Measurements from ENCODE around the gene ITSN1. TPM values are rescaled to one million over a fixed set of nuclear protein-coding genes. Genes with fewer than 3 reads are reported as not detected.

Gene ITSN1
- total RNA-seq, 1 experiment from 2014 or later: 30.6 TPM

DNA sequence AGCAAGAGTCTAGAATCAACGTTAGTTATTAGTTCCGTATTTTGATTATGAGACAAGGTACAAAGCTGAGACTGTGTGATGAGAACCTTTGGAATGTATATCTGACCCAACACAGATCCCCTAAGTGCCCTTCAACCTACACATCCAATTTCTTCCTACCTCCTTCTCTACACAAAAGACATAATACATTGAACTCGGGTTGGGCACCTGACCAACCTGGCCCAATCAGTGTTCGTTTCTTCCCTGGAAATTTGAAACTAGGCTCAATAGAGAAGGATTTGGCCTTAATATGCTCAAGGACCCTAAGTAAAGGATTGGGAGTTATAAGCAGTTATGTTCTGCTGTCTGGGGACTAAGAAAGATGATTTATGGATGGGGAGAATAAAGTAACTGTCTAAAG is 12.1 kb downstream of the ITSN1 start:
- no TSS peak for BruUV-seq (replicated peaks)
- Mint-ChIP-seq H3K27ac (ENCODE audit: unreplicated experiment) (peak overlapping the region; percentile 60), H3K4me3 (ENCODE audit: low read depth, unreplicated experiment) (no peak overlapping the region), H3K27me3 (ENCODE audit: unreplicated experiment) (no peaks in the 10 kb centered on the region), H3K9me3 (ENCODE audit: low read depth, unreplicated experiment) (no peaks in the 10 kb centered on the region), H3K4me1 (ENCODE audit: low read depth, unreplicated experiment) (peaks cover 62% of the 10 kb centered on the region), H3K36me3 (ENCODE audit: insufficient read depth, unreplicated experiment) (peaks cover 23% of the 10 kb centered on the region)
- intact Hi-C loops (cut with micrococcal nuclease; ENCODE audit: unreplicated experiment): no loop called here
- CTCF ChIA-PET: no interaction called here
- no peak for DNase-seq
- TF ChIP-seq, protein P1, sequence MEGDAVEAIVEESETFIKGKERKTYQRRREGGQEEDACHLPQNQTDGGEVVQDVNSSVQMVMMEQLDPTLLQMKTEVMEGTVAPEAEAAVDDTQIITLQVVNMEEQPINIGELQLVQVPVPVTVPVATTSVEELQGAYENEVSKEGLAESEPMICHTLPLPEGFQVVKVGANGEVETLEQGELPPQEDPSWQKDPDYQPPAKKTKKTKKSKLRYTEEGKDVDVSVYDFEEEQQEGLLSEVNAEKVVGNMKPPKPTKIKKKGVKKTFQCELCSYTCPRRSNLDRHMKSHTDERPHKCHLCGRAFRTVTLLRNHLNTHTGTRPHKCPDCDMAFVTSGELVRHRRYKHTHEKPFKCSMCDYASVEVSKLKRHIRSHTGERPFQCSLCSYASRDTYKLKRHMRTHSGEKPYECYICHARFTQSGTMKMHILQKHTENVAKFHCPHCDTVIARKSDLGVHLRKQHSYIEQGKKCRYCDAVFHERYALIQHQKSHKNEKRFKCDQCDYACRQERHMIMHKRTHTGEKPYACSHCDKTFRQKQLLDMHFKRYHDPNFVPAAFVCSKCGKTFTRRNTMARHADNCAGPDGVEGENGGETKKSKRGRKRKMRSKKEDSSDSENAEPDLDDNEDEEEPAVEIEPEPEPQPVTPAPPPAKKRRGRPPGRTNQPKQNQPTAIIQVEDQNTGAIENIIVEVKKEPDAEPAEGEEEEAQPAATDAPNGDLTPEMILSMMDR (IDR thresholded peaks at IDR 0.05; ENCODE audit: unreplicated experiment): no peak

DNA sequence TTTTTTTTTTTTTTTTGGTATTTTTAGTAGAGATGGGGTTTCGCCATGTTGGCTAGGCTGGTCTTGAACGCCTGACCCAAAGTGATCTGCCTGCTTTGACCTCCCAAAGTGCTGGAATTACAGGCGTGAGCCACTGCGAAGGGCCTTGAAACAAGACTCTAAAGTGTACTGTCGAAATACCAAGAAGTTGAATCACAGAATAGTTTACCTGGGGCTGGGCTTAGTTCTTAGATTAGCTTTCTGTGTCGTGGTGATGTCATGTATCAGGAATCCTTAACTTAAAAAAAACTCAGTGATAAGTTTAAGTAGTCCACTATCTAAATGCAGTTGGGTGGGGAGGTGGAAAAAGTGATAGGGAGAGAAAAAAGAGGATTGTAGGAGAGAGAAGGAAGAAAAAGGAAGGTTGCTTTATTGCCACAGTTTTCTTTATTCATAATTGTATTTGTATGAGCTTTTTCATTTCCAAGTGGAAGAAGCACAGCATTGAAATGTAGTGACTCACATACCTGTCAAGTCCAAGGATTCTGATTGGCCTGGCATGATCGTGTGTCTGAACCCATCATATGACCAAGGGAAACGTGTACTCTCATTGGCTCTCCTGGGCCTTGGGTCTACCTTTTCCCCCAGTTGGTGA is 13.4 kb downstream of the ITSN1 start:
- no peaks in the 10 kb centered on the region for H3K27me3 Mint-ChIP-seq (ENCODE audit: unreplicated experiment)
- peaks cover 23% of the 10 kb centered on the region for H3K36me3 Mint-ChIP-seq (ENCODE audit: insufficient read depth, unreplicated experiment)
- CTCF ChIA-PET: interaction anchor here (0.6 to 0.7 kb wide), 2 partner anchors 18 to 238 kb away, joined by 3 to 6 read pairs; no protein-coding TSS in a partner anchor
- BruUV-seq (replicated peaks): no TSS peak
- H3K4me1 Mint-ChIP-seq (ENCODE audit: low read depth, unreplicated experiment): peaks cover 54% of the 10 kb centered on the region
- H3K27ac Mint-ChIP-seq (ENCODE audit: unreplicated experiment): peak overlapping the region; percentile 98
- no peaks in the 10 kb centered on the region for H3K9me3 Mint-ChIP-seq (ENCODE audit: low read depth, unreplicated experiment)
- TF ChIP-seq, protein P1 (IDR thresholded peaks at IDR 0.05; ENCODE audit: unreplicated experiment): no peak
- peak overlapping the region; percentile 64 for H3K4me3 Mint-ChIP-seq (ENCODE audit: low read depth, unreplicated experiment)
- intact Hi-C loops (cut with micrococcal nuclease; ENCODE audit: unreplicated experiment): no loop called here
- peak; percentile 66 for DNase-seq

DNA sequence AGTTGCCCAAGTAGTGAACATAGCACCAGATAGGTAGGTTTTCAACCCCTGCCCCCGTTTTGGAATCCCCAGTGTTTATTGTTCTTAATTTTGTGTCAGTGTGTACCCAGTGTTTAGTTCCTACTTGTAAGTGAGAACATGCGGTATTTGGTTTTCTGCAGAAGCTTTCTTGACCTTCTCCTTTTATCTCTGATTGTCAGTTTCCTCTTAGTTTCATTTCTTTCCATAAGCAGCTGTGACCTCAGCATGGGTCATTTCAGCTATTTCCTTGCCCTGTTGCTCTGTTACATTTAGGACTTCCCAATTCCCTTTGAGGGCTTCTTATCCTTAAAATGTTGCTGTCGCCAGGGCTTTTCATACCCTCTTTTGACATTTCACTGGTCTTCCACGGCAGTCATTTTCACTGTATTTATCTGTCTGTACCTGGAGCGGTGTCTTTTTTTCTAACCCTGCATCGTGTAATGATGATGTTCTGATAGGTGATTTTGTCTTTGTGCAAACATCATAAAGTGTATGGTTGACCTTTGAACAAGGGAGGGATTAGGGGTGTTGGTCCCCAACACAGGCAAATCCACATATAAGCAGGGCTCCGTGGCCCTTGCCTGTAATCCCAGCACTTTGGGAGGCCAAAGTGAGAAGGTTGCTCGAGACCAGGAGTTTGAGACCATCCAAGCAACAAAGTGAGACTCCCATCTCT is 15.0 kb downstream of the ITSN1 start:
- BruUV-seq (replicated peaks): no TSS peak
- Mint-ChIP-seq H3K27ac (ENCODE audit: unreplicated experiment) (peak overlapping the region; percentile 72), H3K9me3 (ENCODE audit: low read depth, unreplicated experiment) (no peaks in the 10 kb centered on the region), H3K36me3 (ENCODE audit: insufficient read depth, unreplicated experiment) (peaks cover 23% of the 10 kb centered on the region), H3K27me3 (ENCODE audit: unreplicated experiment) (no peaks in the 10 kb centered on the region), H3K4me1 (ENCODE audit: low read depth, unreplicated experiment) (peaks cover 51% of the 10 kb centered on the region), H3K4me3 (ENCODE audit: low read depth, unreplicated experiment) (peak overlapping the region; percentile 45)
- CTCF ChIA-PET: no interaction called here
- intact Hi-C loops (cut with micrococcal nuclease; ENCODE audit: unreplicated experiment): no loop called here
- DNase-seq: no peak
- TF ChIP-seq, protein P1 (IDR thresholded peaks at IDR 0.05; ENCODE audit: unreplicated experiment): no peak

DNA sequence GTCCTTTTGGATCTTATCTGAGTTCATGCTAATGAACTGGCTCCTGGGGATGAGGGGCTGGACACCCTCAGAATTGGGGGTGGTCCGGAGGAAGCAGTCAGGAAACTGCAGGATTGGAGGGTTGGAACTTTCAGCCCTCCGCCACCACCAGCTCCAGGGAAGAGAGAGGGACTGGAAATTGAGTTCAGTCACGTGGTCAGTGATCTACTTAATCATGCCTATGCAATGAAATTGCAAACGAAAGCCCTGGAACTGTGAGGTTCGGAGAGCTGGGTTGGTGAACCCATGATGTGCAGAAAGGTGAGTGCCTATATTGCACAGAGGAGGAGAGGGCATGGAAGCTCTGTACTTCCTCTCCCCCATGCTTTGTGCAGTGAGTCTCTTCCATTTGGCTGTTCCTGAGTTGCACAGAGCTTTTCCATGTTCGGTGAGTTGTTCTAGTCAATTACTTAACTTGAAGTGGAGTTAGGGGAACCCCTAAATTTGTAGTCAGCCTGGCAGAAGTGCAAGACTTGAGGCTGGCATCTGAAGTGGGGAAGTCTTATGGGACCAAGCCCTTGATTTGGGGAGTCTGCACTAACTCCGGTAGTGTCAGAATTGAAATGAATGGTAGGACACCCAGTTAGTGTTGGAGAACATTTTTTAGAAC is 16.7 kb downstream of the ITSN1 start:
- peaks cover 49% of the 10 kb centered on the region for H3K4me1 Mint-ChIP-seq (ENCODE audit: low read depth, unreplicated experiment)
- H3K9me3 Mint-ChIP-seq (ENCODE audit: low read depth, unreplicated experiment): no peaks in the 10 kb centered on the region
- H3K4me3 Mint-ChIP-seq (ENCODE audit: low read depth, unreplicated experiment): no peak overlapping the region
- H3K27ac Mint-ChIP-seq (ENCODE audit: unreplicated experiment): no peak overlapping the region
- peaks cover 16% of the 10 kb centered on the region for H3K36me3 Mint-ChIP-seq (ENCODE audit: insufficient read depth, unreplicated experiment)
- TF ChIP-seq, protein P1 (IDR thresholded peaks at IDR 0.05; ENCODE audit: unreplicated experiment): no peak
- CTCF ChIA-PET: interaction anchor here (0.7 kb wide), 1 partner anchor 53 kb away, joined by 3 read pairs; no protein-coding TSS in a partner anchor
- H3K27me3 Mint-ChIP-seq (ENCODE audit: unreplicated experiment): no peaks in the 10 kb centered on the region
- no peak for DNase-seq
- BruUV-seq (replicated peaks): no TSS peak
- intact Hi-C loops (cut with micrococcal nuclease; ENCODE audit: unreplicated experiment): no loop called here
